CD4-positive, CD25-positive, alpha-beta regulatory T cell (primary cell): ENCODE measurements around the gene RBFOX2. TPM values are rescaled to one million over a fixed set of nuclear protein-coding genes. Genes with fewer than 3 reads are reported as not detected.
A peak's percentile ranks its signal among the peaks of the same experiment; 100 is the strongest.

Source experiments
- ATAC-seq, 2 donors: fragments of 150-1000 bp; cut with Tn5 transposase; one replicate each; pipeline ENCODE4 v1.10.0; 2021; ENCODE audit warnings: low read depth in 2 of 2, moderate number of reproducible peaks in 2 of 2, moderate library complexity in 1 of 2
- DNase-seq, 3 donors: peaks; one replicate each; pipeline versions ENCODE4 v3.0.0 to v3.0.0-alpha.2; 2012 to 2022; ENCODE audit warnings: mixed read lengths in 1 of 3
- H3K27ac ChIP-seq: one replicate; pipeline ENCODE4 v1.7.0; 2013; ENCODE audit warnings: mild to moderate bottlenecking, low read length; ENCODE audit not compliant: insufficient read depth, poor library complexity, severe bottlenecking
- H3K27me3 ChIP-seq: one replicate; pipeline ENCODE4 v1.7.0; 2013; ENCODE audit warnings: low read length; ENCODE audit not compliant: control insufficient read depth, insufficient read depth
- H3K36me3 ChIP-seq: one replicate; pipeline ENCODE4 v1.7.0; 2013; ENCODE audit warnings: mild to moderate bottlenecking, low read length, moderate library complexity; ENCODE audit not compliant: control insufficient read depth, insufficient read depth
- H3K4me1 ChIP-seq: 2 replicates; pipeline ENCODE4 v1.7.0; 2013; ENCODE audit warnings: mild to moderate bottlenecking, low read length; ENCODE audit not compliant: insufficient read depth, control insufficient read depth, poor library complexity, severe bottlenecking
- H3K4me3 ChIP-seq: one replicate; pipeline ENCODE4 v1.7.0; 2013; ENCODE audit warnings: low read depth, mild to moderate bottlenecking, low read length, moderate library complexity
- H3K9me3 ChIP-seq, 2 experiments: 1 replicate in 1 of 2; 2 replicates in 1 of 2; pipeline ENCODE4 v1.7.0; 2013; ENCODE audit warnings: low read length in 2 of 2, mild to moderate bottlenecking in 1 of 2, moderate library complexity in 1 of 2; ENCODE audit not compliant: control insufficient read depth in 2 of 2
- H3K27ac Mint-ChIP-seq, 3 donors: one replicate each; pipeline ENCODE4 v1.8.0; 2020 to 2022; ENCODE audit warnings: mild to moderate bottlenecking in 3 of 3, mixed read lengths in 3 of 3, moderate library complexity in 2 of 3
- H3K27me3 Mint-ChIP-seq: one replicate; pipeline ENCODE4 v1.8.0; 2022; ENCODE audit warnings: mild to moderate bottlenecking, mixed read lengths
- H3K36me3 Mint-ChIP-seq: one replicate; pipeline ENCODE4 v1.8.0; 2020; ENCODE audit warnings: mixed read lengths
- H3K4me1 Mint-ChIP-seq, 4 donors: one replicate each; pipeline ENCODE4 v1.8.0; 2020 to 2022; ENCODE audit warnings: mixed read lengths in 4 of 4, mild to moderate bottlenecking in 1 of 4
- H3K4me3 Mint-ChIP-seq, 4 donors: one replicate each; pipeline ENCODE4 v1.8.0; 2020 to 2022; ENCODE audit warnings: mild to moderate bottlenecking in 4 of 4, mixed read lengths in 4 of 4, moderate library complexity in 3 of 4
- H3K9me3 Mint-ChIP-seq, 7 donors: one replicate each; pipeline ENCODE4 v1.8.0; 2020 to 2022; ENCODE audit warnings: mixed read lengths in 7 of 7, mild to moderate bottlenecking in 3 of 7, moderate library complexity in 2 of 7
- polyA plus RNA-seq, 4 donors: library from polyadenylated mRNA; unstranded; fragments of 300-500 nt; fragmentation: Illumina TruSeq; gene quantifications; one replicate each; pipeline ENCODE4 v1.2.3, GENCODE V29; 2021
- total RNA-seq: library from RNA; stranded (reverse); gene quantifications from one replicate; pipeline ENCODE4 v1.2.3, GENCODE V29; 2022

Gene RBFOX2
- total and polyA plus RNA-seq, 5 donors from 2014 or later, result 0.25 to 0.52 TPM; not detected in 3

DNA sequence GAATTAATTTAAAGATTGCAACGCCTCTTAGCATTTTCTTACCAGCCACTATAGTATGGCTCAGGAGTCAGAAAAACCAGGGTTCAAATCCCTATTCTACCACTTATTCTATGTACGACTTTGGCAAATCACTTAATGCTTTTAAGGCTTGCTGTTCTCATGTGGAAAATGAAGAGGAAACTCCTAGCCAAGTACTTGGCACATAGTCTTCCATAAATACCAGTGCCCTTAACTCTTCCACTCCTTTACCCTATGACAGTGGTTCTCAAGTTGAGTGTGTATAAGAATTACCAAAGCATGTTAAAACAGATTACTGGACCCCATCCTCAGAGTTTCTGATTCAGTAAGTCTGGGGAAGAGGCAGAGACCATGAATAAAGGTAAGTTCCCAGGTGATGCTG is 107.6 kb downstream of the RBFOX2 start:
- Mint-ChIP-seq H3K27ac (no peak overlapping the region), H3K4me1 (peaks cover 0 to 4% (median 0%) of the 10 kb centered on the region in 4 donors), H3K9me3 (no peaks in the 10 kb centered on the region), H3K27me3 (peaks cover 48% of the 10 kb centered on the region), H3K36me3 (no peaks in the 10 kb centered on the region), H3K4me3 (no peak overlapping the region)
- DNase-seq (no peak), ATAC-seq (no peak)
- Histone ChIP-seq H3K4me1 (no peaks in the 10 kb centered on the region), H3K36me3 (no peaks in the 10 kb centered on the region), H3K9me3 (no peaks in the 10 kb centered on the region), H3K4me3 (no peak overlapping the region), H3K27ac (no peak overlapping the region), H3K27me3 (no peaks in the 10 kb centered on the region)

DNA sequence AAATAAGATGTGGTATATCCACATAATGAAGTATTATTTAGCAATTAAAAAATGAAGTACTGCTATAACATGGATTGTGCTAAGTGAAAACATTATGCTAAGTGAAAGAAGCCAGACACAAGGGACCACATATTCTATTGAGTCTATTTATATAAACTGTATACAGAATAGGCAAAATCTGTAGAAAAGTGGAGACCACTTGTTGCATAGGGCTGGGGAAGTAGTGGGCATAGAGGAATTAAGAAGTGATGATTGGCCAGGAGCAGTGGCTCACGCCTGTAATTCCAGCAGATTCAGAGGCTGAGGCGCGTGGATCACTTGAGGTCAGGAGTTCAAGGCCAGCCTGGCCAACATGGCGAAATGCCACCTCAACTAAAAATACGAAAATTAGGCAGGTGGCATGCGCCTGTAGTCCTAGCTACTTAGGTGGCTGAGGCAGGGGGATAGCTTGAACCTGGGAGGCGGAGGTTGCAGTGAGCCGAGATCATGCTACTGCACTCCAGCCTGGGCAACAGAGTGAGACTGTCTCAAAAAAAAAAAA is 109.6 kb downstream of the RBFOX2 start:
- H3K27ac Mint-ChIP-seq, result no peak overlapping the region
- Histone ChIP-seq H3K4me1 (no peaks in the 10 kb centered on the region), H3K9me3 (no peaks in the 10 kb centered on the region), H3K27ac (no peak overlapping the region), H3K27me3 (peaks cover 2% of the 10 kb centered on the region), H3K4me3 (no peak overlapping the region), H3K36me3 (no peaks in the 10 kb centered on the region)
- DNase-seq, result no peak
- H3K4me3 Mint-ChIP-seq, result no peak overlapping the region
- no peaks in the 10 kb centered on the region for H3K9me3 Mint-ChIP-seq
- H3K4me1 Mint-ChIP-seq, result peaks cover 0 to 15% (median 0%) of the 10 kb centered on the region in 4 donors
- H3K27me3 Mint-ChIP-seq, result peaks cover 46% of the 10 kb centered on the region
- no peak for ATAC-seq
- H3K36me3 Mint-ChIP-seq, result no peaks in the 10 kb centered on the region

DNA sequence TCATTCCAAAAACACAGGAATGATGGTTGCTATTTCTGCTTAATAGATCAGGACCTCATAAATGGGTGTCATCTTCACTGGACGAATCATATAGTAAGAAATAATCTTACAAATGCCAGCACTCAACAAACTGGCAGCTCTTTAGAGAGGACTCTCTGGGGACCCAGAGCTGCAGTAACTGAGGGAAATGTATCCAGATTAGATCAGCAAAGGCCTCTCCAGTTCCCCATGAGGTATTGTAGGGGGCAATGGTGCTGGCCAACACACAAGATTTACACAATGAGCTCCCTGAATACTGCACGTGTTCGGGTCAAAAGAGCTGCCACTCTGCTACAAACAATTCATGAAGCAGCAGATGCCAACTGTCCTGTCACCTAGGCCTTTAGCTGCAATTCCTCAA is 110.2 kb downstream of the RBFOX2 start:
- no peak overlapping the region for H3K27ac ChIP-seq
- no peak overlapping the region for H3K27ac Mint-ChIP-seq
- H3K4me3 ChIP-seq, result no peak overlapping the region
- H3K4me3 Mint-ChIP-seq, result no peak overlapping the region
- peaks cover 6% of the 10 kb centered on the region for H3K27me3 ChIP-seq
- H3K4me1 ChIP-seq, result no peaks in the 10 kb centered on the region
- H3K36me3 ChIP-seq, result no peaks in the 10 kb centered on the region
- H3K36me3 Mint-ChIP-seq, result no peaks in the 10 kb centered on the region
- no peak for DNase-seq
- H3K9me3 ChIP-seq, result no peaks in the 10 kb centered on the region
- H3K4me1 Mint-ChIP-seq, result peaks cover 0 to 15% (median 0%) of the 10 kb centered on the region in 4 donors
- no peak for ATAC-seq
- no peaks in the 10 kb centered on the region for H3K9me3 Mint-ChIP-seq
- H3K27me3 Mint-ChIP-seq, result peaks cover 44% of the 10 kb centered on the region

GRCh38 chr22:35917651-35918050 is 111.0 kb downstream of the RBFOX2 start:
- H3K4me1 ChIP-seq, result no peaks in the 10 kb centered on the region
- ATAC-seq (no peak), DNase-seq (no peak)
- Mint-ChIP-seq H3K4me1 (peaks cover 0 to 15% (median 0%) of the 10 kb centered on the region in 4 donors), H3K9me3 (no peaks in the 10 kb centered on the region), H3K27ac (no peak overlapping the region), H3K4me3 (no peak overlapping the region), H3K27me3 (peaks cover 36% of the 10 kb centered on the region), H3K36me3 (no peaks in the 10 kb centered on the region)
- H3K27me3 ChIP-seq, result peaks cover 6% of the 10 kb centered on the region
- no peak overlapping the region for H3K4me3 ChIP-seq
- H3K36me3 ChIP-seq, result no peaks in the 10 kb centered on the region
- H3K27ac ChIP-seq, result no peak overlapping the region
- H3K9me3 ChIP-seq, result no peaks in the 10 kb centered on the region

DNA sequence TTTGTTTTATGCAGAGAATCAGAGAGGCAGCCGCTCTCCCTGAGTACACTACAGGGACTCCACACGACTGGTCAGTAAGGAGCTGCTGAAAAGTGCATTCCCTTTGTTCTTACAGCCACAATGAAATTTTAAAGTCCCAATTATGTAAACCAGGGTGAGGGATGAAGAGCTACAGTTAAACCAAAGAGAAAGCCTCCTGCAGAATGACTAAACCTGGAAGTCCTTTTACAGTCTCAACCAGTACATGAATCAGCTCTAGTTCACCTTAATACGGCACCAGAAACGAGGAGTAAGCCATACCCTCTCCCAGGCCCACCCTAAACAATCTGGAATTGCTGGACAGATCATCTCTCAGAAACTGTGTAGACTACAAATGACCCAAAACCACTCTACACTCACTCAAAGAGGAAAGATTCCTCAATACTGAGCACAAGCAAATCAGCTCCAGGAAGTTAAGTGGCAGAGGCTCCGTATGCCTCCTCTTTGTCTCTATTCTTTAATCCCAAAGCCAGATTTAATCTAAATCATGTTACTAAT is 113.1 kb downstream of the RBFOX2 start:
- Mint-ChIP-seq H3K27me3 (peaks cover 31% of the 10 kb centered on the region), H3K4me3 (peak overlapping the region in 1 of 4 donors; percentile 8), H3K36me3 (no peaks in the 10 kb centered on the region), H3K4me1 (peaks cover 0 to 11% (median 0%) of the 10 kb centered on the region in 4 donors), H3K27ac (no peak overlapping the region), H3K9me3 (no peaks in the 10 kb centered on the region)
- H3K36me3 ChIP-seq, result no peaks in the 10 kb centered on the region
- H3K27ac ChIP-seq, result no peak overlapping the region
- ATAC-seq (no peak), DNase-seq (no peak)
- H3K9me3 ChIP-seq, result no peaks in the 10 kb centered on the region
- H3K4me1 ChIP-seq, result no peaks in the 10 kb centered on the region
- no peak overlapping the region for H3K4me3 ChIP-seq
- peaks cover 6% of the 10 kb centered on the region for H3K27me3 ChIP-seq

GRCh38 chr22:35914665-35915476 is 113.8 kb downstream of the RBFOX2 start:
- Histone ChIP-seq H3K27me3 (peaks cover 6% of the 10 kb centered on the region), H3K36me3 (no peaks in the 10 kb centered on the region), H3K9me3 (no peaks in the 10 kb centered on the region), H3K4me3 (no peak overlapping the region), H3K4me1 (no peaks in the 10 kb centered on the region), H3K27ac (no peak overlapping the region)
- Mint-ChIP-seq H3K4me1 (peaks cover 0 to 11% (median 0%) of the 10 kb centered on the region in 4 donors), H3K9me3 (no peaks in the 10 kb centered on the region), H3K27me3 (peaks cover 34% of the 10 kb centered on the region), H3K4me3 (peak overlapping the region in 2 of 4 donors; percentile 8), H3K27ac (no peak overlapping the region), H3K36me3 (no peaks in the 10 kb centered on the region)
- ATAC-seq (no peak), DNase-seq (no peak)

GRCh38 chr22:35914357-35914664 is 114.3 kb downstream of the RBFOX2 start:
- Mint-ChIP-seq H3K27ac (no peak overlapping the region), H3K27me3 (peaks cover 29% of the 10 kb centered on the region), H3K36me3 (no peaks in the 10 kb centered on the region), H3K4me3 (no peak overlapping the region), H3K4me1 (peaks cover 0 to 11% (median 0%) of the 10 kb centered on the region in 4 donors), H3K9me3 (no peaks in the 10 kb centered on the region)
- no peaks in the 10 kb centered on the region for H3K9me3 ChIP-seq
- no peaks in the 10 kb centered on the region for H3K36me3 ChIP-seq
- no peak for DNase-seq
- H3K4me1 ChIP-seq, result no peaks in the 10 kb centered on the region
- no peak overlapping the region for H3K27ac ChIP-seq
- ATAC-seq, result no peak
- H3K27me3 ChIP-seq, result peaks cover 6% of the 10 kb centered on the region
- H3K4me3 ChIP-seq, result no peak overlapping the region

GRCh38 chr22:35913925-35914324 is 114.7 kb downstream of the RBFOX2 start:
- Mint-ChIP-seq H3K4me1 (peaks cover 0 to 11% (median 0%) of the 10 kb centered on the region in 4 donors), H3K9me3 (no peaks in the 10 kb centered on the region), H3K27me3 (peaks cover 26% of the 10 kb centered on the region), H3K27ac (no peak overlapping the region), H3K4me3 (no peak overlapping the region), H3K36me3 (no peaks in the 10 kb centered on the region)
- Histone ChIP-seq H3K27me3 (peaks cover 6% of the 10 kb centered on the region), H3K36me3 (no peaks in the 10 kb centered on the region), H3K27ac (no peak overlapping the region), H3K4me1 (no peaks in the 10 kb centered on the region), H3K9me3 (no peaks in the 10 kb centered on the region), H3K4me3 (no peak overlapping the region)
- DNase-seq, result no peak
- ATAC-seq, result no peak
